GM18498 (cell line): Measurements from ENCODE around the gene FXR2.
A peak's percentile ranks its signal among the peaks of the same experiment; 100 is the strongest.

Source experiments
- ATAC-seq: cut with Tn5 transposase; IDR thresholded peaks from one replicate; pipeline ENCODE4 v1.9.1; 2021; ENCODE audit warnings: mild to moderate bottlenecking, moderate library complexity; ENCODE audit not compliant: unreplicated experiment

The FXR2 gene

DNA sequence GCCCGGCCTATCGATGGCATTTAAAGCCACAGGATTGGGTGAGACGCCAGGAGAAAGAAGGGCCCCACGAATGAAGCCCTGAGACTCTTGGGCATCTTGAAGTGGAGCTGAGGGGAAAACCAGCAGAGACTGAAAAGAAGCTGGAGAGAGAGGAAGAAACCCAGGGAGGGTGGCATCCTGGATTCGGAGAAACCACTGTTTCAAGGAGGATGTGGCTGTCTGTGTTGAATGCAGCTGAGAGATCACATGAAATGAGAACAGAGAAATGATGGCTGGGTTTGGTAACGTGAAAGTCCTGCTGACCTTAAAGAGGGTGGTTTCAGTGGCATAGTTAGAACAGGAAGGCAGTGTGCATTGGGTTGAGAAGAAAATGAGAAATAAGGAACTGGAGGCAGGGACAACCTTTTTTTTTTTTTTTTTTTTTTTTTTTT, 62.1 kb downstream of the FXR2 start:
- ATAC-seq = peak; percentile 75

DNA sequence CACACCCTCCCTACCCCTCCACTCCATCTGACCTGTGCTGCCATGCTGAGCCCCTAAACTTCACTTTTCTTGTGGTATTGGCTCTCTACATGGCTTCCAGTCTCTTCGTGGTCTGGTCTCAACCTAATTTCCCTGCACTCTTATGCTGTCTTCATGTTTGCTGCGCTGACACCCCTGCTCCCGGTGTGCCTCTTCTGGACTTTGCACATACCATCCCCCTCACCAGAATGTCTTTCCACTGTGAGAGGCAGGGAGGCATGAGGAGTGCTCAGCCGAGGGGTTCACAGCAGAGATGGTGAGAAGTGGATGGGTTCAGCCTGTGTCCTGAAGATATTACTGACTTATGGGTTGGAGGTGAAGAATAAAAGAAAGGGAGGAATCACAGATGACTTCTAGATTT, 63.3 kb downstream of the FXR2 start:
- no peak for ATAC-seq

DNA sequence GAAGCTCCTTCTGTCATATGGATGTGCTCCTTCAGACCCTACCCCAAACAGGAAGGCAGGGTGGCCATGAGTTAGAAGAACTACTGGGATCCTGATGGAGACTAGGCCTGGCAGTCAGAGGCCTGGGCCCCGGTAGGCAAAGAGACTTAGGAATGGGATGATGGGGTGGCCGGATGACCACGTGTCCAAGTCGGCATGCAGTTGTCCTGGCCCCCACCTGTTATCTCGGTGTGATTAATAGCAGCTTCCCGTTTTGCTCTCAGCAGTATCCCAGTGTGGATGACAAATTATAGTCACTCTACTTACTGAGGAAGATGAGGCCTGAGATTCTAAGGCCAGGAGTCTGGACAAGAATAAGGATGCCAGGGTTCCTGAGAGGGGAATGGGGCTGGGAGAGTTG, 64.4 kb downstream of the FXR2 start:
- no peak for ATAC-seq

DNA sequence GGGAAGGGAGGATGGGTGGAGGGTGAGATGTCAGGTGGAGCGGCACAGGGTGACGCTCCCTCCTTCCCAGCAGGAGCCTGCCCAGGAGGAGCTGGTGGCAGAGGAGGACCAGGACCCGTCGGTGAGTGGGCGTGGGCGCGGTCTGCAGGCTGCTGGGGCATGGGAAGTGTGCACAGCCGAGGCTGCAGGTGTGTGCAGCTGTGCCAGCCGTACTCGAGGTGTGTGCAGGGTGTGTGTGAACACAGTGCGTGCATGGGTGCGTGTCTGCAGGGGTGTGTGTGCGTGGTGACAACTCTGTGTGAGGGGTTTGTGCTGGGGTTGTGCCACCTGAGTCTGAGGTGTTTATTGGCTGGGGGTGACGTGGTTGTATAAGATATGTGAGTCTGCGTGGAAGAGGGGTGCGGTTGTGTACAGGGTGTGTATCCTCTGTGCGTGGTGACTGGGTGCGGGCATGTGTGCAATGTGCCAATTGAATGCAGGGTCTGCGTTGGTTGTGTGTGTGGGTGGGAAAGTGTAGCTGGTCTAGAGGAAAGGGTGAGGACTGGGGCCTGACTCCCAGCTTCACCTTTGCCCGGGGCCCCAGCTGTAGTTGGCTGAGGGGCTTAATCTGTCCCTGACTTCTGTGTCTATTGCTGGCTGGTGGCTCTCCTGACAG, 65.2 kb downstream of the FXR2 start:
- peak; percentile 16 for ATAC-seq

DNA sequence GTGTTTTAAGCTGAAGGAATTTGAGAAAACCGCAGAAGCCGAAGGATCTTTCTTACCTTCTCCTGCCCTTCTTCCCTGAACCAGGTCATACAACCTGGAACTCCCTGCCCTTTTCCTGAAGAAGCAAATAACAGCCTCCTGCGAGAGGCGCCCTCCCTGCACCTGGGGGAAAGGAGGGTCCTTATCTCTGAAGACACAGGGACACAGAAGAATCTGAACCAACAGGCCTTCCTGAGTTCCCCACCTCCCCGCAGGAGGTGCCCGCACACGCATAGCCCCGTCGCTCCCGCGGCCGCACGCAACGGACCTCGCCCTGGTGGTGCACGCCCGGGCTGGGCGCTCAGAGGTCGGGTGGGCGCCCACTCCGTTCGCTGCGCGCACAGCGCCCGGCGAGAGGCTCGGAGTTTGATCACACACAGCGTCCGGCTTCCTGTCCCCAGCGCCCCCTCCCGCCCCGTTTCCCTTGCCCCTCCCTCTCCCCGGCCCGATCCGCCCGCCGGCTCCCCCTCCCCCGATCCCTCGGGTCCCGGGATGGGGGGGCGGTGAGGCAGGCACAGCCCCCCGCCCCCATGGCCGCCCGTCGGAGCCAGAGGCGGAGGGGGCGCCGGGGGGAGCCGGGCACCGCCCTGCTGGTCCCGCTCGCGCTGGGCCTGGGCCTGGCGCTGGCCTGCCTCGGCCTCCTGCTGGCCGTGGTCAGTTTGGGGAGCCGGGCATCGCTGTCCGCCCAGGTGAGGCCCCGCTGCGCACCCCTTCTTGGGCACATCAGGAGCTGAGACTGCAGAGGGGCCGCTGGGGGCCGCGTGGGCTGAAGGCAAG, 65.9 kb downstream of the FXR2 start, which contains the start of gene TNFSF12:
TNFSF12 (plus strand) TSS at position 474 of the 816 bp plus-strand sequence; CDS start at position 570, 96 bp downstream.
- peak; percentile 54 for ATAC-seq

DNA sequence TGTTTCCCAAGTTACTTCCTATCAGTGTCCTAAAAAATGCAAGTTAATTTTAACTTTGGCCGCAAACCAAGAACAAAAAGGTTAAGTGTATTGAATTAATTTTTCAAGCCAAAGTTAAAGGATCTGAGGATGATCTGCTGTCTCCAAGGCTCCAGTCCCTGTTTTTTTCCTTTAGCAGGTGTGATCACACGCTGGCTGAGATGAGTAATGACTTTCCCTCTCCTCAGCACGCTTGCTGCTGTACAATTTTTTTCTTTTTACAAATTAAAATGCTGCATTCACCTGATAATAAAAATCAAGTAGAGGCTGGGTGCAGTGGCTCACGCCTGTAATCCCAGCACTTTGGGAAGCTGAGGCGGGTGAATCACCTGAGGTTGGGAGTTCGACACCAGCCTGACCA, 69.8 kb downstream of the FXR2 start:
- ATAC-seq = no peak
